Activated CD4-positive, alpha-beta T cell treated with anti-CD3 and anti-CD28 coated beads, Interleukin-10, Interleukin-2, amounts not matched to agents 100 ng/mL and 50 ng/mL, durations not matched to agents 16 hours and 8 hours (primary cell): ENCODE results near the gene AHDC1.
"Not testable (repeated sequence)": the region's sequence is repeated elsewhere in the genome, so short reads cannot be mapped to it uniquely, and the experiment has no call there.

ENCODE experiments used
- DNase-seq: peaks from one replicate; pipeline ENCODE4 v3.0.0-alpha.2; 2020

The AHDC1 gene

DNA sequence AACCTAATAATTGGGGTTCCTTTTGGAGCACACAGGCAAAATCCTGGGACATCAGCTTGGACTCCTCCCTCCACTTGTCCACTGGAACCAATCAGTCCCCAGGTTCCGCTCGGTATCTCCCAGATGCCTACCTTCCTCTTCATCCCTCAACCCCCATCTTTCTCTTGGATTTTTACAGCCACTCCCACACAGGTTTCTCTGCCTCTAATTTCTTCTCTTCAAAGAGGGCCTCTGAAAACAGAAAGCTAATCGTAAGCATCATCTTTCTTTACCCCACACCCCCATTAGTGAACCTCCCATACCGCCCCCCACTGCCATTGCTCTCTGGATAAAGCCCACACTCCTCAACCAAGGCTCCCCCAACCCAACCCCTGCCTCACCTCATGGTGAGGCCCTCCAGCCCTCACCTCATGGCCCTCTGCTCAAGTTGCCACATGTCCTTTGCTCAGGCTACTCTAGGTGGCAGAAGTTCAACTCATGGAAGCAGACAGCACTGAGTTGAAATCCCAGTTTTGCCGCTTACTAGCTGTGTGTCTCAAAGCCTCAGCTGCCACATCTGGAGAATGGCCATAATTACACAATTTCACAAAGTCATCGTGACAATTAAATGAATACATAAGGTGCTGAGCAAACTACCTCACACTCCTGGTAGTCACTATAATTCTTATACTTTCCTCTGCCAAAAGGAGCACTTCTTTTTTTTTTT, 95.8 kb downstream of the AHDC1 start:
- DNase-seq: no peak

DNA sequence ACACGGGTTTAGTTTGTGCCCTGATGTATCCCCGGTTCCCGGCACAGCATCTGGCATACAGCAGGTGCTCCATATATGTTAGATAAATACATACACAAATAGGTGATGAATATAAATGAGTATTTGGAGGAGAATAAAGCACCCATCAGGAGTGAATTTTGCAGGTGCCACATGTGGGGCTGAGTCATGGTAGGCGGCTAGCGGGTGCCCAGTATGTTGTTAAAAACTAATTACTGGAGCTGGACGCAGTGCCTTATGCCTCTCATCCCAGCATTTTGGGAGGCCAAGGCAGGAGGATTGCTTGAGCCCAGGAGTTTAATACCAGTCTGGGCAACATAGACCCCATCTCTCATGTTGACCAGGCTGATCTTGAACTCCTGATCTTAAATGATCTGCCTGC, 97.2 kb downstream of the AHDC1 start:
- no peak for DNase-seq

DNA sequence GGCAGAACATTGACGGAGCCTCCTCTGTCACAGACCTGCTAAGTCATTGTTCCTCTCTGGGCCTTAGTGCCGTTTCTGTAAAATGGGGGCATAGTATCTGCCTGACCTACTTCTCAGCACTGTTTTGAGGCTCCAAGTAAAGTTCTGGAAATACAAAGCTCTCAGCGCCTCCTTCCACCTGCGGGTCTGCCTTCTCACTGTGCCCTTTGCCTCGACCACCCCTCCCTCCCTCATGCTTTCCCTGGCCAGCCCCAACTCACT, 98.6 kb downstream of the AHDC1 start:
- no peak for DNase-seq

DNA sequence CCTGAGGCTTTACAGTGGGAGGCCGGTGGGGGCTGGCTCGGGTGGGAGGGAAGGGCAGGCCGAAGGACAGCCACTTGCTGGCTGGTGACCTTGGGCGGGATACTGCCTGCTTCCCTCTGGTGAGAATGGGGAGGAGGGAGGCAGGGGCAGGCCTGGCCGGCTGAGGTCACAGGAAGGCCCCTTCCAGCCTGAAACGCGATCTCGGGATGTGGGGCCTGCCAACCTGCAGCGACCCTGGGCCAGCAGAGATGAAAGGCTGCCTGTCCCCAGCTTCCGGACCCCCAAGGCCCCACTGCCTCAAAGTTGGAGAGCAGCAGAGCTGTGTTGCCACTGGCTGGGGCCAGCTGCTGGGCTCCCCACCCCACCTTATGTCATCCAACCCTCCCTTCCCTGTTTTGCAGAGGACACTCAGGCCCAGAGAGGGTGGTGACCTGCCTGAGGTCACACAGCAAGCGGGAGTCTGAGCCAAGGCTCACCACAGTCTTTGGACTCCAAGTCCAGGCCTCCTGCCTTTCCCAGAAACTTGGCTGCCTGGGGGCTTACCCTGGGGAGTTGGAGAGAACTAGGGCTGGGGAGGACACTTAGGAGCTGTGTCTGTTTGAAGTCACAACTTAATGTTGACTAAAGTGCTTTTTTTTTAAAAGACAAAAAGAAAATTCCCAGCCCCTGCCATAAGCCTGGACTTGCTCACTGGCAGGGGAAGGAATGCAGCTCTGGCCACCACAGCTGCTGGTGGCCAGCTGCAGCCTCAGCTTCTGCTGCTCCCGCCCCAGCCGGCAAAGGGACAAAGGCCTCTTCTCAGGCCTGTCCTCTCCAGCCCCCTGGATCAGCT, 99.1 kb downstream of the AHDC1 start:
- DNase-seq: no peak

DNA sequence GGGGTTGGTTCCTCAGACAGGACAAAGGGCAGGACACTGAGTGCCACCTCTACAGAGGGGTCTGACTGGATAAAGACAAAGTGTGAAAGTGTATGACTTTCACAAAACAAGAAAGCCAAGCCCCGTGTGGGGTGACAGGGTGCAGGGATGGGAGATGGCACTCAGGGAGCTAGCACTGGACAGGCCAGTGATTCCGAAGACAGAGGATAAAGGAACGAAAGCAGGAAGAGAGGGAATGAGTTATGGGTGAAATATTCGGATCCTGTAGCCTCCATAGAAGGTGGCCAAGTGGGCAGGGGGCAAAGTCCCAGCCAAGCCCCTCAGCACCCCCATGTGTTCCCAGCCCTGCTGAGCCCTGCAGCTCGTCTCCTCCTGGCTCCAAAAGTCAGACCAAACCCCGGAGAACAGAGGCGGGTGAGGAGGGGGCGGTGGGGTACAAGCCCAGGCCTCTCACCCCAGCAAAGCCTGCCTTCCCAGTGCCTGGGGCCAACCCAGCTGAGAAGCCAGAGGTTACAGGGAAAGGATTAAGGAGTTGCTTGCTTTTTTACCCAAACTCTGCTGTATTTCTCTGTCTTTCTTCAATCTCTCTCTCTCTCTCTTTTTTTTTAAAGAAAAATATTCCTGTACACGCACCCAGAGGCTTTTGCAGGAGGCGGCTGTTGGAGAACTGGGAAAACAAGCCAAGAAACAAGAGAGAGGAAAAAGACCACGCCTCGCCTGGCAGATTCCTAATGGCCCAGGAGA, 99.9 kb downstream of the AHDC1 start:
- DNase-seq: no peak

DNA sequence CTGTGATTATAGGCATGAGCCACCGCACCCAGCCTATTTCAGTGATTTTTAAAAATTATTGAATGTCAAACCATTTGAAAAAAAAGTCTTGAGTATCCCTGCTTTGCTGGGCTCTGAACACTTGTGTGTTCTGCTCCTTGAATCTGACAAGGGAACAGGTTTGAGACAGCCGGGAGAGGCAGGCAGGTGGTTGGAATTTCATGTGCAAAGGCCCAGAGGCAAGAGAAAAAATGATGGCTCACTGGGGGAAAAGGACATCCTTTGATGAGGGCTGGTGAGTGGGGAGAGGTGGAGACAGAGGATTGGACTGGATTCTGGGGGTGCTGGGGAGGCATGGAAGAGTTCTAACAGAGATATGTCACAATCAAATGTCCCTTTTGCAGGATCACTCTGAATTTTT, 100.9 kb downstream of the AHDC1 start:
- DNase-seq: no peak

DNA sequence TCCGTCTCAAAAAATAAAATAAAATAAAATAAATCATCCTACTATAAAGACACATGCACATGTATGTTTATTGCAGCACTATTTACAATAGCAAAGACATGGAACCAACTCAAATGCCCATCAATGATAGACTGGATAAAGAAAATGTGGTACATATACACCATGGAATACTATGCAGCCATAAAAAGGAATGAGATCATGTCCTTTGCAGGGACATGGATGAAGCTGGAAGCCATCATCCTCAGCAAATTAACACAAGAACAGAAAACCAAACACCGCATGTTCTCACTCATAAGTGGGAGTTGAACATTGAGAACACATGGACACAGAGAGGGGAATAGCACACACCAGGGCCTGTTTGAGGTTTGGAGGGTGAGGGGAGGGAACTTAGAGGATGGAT, 102.8 kb downstream of the AHDC1 start:
- DNase-seq: not testable (repeated sequence)

DNA sequence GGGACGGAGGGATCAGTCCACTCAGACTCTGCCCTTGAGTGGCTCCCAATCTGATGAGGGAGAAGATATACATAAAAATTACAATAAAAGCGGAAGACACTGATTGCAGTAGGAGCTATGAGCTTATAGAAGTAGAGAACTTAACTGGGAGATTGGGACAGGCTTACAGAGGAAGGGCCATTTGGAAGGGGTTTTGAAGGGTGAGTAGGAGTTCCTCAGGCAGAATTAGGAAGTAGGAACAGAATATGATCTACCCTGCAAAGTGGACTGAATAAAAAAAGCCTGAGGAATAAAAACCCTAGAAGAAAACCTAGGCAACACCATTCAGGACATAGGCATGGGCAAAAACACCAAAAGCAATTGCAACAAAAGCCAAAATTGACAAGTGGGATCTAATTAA, 104.8 kb downstream of the AHDC1 start:
- DNase-seq: no peak

DNA sequence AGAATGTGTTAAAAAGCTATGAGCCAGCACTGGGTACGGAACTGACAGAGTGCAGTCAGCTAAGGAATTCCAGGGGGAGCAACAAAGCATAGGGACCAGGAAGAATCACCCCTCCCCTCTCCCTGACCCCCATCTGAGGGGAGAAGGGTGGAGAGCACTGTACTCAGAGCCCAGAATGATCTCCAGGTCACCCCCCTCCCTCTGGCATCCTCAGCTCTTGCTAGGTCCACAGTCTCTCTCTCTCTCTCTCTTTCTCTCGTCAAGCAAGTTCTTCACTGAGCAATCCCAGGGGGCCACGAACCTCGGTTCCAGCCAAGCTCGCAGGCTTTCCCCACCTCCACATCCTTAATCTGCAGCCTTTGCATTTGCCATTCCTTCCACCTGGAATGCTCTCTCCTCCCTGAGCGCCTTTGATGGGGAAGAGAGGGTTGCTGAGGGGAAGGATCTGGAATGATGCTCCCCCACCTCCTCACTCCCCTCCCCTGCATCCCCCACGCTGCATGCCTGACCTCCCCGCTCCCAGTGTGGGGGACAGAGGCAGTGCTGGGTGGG, 107.3 kb downstream of the AHDC1 start:
- no peak for DNase-seq

DNA sequence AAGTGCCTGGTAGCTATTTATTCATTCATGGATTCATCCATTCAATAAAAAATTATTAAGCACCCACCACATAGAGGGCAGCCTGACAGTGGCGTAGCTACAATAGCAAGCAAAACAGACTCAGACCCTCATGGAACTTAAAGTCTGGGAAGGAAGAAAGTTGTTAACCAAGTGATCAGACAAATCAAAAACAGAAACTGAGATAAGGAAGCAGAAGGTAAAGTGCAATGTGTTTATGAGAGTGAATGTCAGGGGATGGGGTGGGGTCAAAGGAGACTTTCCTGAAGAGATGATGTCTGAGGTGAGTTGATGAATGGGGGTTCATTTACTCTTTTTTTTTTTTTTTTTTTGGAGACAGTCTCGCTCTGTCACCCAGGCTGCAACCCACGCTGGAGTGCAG, 111.1 kb downstream of the AHDC1 start:
- no peak for DNase-seq

DNA sequence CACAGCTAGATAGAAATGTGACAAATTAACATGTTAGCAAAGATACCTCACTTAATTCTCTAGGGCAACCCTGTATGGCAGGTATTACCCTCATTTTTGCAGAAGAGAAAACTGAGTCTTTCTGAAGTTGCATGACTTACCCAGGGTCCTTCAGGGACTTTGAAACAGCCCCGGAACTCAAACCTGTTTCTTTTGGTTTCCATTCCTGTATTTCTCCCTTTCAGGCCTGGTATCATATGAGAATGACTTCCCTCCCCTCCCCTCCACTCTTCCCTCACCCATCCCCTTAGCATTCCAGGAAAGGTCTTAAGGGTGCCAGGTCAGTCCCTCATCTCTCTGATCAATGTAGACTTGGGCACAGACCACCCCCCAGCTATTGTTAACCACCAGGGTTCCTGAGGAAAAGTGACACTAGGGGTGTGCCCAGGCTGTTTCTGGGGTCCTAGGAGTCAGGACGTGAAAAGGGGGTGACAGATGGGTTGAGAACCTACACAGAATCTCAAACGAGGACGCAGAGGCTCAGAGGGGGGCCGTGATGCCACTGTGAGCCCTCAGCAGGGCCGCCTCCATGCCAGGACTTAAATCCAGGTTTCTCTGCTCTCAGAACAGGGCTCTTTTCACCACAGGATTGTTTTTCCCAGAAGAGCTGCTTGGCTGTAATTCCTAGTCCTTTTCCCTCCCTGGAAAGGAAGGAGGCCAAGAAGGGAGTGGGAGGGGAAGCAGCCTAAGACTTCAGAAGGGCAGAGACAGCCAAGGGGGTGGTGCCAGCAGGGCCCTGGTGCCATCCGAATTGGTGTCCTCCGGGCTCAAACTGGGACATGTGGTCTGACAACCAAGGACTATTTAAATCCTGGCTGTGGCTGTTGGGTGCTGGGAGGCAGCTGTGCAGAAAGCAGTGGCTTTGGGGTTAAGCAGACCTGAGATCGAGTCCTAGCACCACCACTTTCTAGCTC, 111.9 kb downstream of the AHDC1 start:
- no peak for DNase-seq

DNA sequence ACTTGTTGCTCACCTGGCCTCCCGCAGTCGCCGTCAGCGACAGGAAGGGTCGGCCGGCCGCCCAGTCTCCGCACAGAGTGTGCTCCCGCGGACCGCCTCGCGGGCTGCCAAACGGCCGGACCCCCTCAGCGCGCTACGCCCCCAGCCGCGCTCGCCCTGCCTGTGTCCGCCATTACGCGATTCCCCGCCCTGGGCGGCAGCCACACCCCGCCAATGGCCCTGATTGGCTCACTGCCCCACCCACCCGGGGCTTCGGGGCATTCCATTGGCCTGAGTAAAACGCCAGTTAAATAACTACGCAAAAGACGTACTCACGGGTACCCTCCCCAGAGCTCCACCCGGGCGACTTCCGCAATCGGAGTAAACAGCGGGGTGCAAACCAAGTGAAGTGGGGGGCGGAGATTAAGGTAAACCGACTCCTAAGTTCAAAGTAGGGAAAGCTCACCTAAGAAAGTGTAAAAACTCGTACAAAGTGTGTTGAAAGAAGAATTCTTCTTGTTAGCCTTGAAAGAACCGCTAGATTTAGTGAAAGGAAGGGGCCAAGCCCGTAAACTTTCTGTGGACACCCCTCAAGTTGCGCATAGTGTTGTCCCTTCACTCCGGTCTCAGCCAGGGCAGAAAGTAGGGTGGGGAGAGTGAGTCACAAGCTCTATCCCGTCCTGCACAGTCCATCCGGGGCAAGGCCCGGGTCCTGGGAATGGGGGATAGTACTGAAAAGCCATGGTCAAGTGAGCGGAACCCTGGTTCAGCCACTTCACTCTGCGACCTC, 113.8 kb downstream of the AHDC1 start, which contains the start of gene WASF2:
Gene WASF2 (minus strand): TSS at position 195 of the 769 bp plus-strand sequence. CDS start 61,277 bp downstream, outside the sequence.
- DNase-seq: peak; percentile 98

DNA sequence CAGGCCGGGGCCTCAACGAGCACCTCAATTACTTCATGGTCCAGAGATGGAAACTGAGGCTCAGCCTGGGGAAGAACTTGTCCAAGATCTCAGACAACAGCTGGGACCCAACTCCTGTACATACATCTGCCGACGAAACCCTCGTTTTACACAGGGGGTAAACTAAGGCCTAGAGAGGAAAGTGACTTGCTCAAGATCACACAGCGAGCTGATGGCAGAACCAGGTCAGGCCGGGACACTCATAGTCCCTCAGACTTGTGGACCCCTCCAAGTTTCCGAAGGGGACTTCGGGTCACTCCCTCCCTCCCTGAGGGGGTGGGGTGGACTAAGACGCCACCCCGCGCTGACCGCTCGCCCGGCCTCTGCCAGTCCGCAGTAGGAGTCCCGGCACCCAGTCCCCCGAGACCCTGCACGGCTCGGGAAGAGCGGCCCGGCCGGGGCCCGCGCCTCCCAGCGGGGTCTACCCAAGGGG, 114.4 kb downstream of the AHDC1 start:
- DNase-seq: peak; percentile 26

DNA sequence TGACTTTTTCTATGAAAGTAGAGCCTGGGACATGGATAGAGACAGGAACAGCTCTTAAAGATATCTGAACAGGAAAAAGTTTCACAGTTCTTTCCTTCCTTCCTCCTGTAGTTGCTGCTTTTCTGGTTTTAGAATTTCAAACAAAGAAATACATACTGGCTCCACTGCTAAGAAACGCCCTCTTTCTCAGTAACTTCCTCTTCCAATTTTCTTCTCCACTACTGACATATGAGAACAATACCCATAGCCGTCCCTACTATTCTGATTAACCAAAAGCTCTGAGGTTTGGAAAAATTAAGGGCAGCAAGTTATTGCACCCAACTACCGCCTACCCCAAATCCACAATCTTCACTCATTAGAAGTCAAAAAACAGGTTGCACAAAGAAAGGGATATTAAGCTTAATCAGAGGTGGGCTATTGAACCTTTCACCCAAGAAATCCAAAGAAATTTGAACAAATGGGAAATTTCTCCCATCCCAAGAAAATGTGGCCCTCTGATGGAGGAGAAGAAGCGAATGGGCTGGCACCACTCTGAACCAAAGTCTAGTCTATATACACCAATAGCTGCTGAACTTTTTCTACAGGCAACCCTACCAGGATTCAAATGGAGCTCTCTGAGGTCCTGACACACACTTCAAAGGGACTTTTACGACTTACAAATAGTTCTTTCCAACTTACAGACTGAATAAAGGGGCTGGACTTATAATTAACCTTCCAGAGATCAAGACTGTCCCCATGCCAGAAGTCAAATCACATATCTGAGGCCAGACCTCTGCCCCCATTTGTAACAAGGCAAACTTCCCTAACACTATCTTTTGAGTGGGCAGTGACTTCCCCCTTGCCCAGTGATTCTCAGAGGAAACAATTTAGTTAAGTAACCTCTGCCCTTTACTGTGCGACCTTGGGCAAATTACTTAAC, 115.7 kb downstream of the AHDC1 start:
- DNase-seq: peak; percentile 27

DNA sequence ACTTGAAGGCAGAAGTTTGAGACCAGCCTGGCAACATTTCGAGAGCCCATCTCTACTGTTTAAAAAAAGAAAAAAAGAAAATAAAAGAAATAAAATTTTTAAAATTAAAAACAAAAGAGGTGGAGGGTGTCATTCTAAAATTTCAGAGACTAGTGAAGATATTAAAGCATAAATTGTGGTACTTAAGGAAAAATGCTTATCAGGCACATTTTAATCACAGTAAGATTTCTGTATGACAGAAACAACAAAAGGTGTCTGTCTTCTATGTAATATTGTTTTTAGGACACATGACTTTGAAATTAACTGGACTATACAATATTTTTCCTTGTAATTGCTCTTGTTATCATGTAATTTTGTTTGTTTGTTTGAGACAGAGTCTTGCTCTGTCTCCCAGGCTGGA, 118.6 kb downstream of the AHDC1 start:
- DNase-seq: no peak
